ENCODE measurements around the gene CSTA.

DNA sequence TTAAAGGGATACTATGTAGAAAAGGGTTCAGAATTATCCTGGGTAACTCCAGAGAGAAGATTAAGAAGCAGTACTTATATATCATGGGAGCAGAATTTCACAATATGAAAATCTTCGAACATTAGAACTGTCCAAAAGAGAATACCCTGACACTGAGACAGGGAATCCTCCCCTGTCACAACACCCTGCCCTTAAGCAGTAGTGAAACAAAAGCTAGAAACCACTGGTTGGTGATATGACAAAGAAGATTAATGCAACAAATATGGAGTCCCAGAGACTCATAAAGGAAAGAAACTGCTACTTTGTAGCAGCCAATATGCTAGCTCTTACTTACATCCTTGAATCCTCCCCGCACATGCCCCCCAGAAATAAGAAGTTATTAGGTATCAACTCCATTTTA, 39.4 kb downstream of the CSTA start:
- TF ChIP-seq POLR2AphosphoS5 (IDR thresholded peaks at IDR 0.05) (no peak), TAF1 (IDR thresholded peaks at IDR 0.05; ENCODE audit: low read depth) (no peak), EZH2 (IDR thresholded peaks at IDR 0.05; ENCODE audit: borderline replicate concordance, insufficient read depth, low read length, poor library complexity, severe bottlenecking) (no peak), MXI1 (conservative IDR thresholded peaks at IDR 0.05; ENCODE audit: poor library complexity, severe bottlenecking) (no peak)
- TF ChIP-seq, protein P1, sequence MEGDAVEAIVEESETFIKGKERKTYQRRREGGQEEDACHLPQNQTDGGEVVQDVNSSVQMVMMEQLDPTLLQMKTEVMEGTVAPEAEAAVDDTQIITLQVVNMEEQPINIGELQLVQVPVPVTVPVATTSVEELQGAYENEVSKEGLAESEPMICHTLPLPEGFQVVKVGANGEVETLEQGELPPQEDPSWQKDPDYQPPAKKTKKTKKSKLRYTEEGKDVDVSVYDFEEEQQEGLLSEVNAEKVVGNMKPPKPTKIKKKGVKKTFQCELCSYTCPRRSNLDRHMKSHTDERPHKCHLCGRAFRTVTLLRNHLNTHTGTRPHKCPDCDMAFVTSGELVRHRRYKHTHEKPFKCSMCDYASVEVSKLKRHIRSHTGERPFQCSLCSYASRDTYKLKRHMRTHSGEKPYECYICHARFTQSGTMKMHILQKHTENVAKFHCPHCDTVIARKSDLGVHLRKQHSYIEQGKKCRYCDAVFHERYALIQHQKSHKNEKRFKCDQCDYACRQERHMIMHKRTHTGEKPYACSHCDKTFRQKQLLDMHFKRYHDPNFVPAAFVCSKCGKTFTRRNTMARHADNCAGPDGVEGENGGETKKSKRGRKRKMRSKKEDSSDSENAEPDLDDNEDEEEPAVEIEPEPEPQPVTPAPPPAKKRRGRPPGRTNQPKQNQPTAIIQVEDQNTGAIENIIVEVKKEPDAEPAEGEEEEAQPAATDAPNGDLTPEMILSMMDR (IDR thresholded peaks at IDR 0.05; ENCODE audit: poor library complexity, severe bottlenecking), result no peak
